Memory B cell (primary cell): Measurements from ENCODE around the gene MDGA2.

Experiments
- ATAC-seq: fragments of 150-1000 bp; cut with Tn5 transposase; 2 replicates; pipeline ENCODE4 v1.10.0; 2021; ENCODE audit warnings: low read depth, mild to moderate bottlenecking, moderate library complexity
- DNase-seq, 2 donors: peaks; one replicate each; pipeline ENCODE4 v3.0.0; 2022; ENCODE audit warnings: low spot score in 2 of 2
- H3K27ac Mint-ChIP-seq: one replicate; pipeline ENCODE4 v1.8.0; 2022; ENCODE audit warnings: mild to moderate bottlenecking, moderate library complexity, mixed read lengths
- H3K27me3 Mint-ChIP-seq: one replicate; pipeline ENCODE4 v1.8.0; 2022; ENCODE audit warnings: mixed read lengths
- H3K36me3 Mint-ChIP-seq: one replicate; pipeline ENCODE4 v1.8.0; 2022; ENCODE audit warnings: mild to moderate bottlenecking, mixed read lengths
- H3K4me1 Mint-ChIP-seq: one replicate; pipeline ENCODE4 v1.8.0; 2022; ENCODE audit warnings: mixed read lengths
- H3K4me3 Mint-ChIP-seq: one replicate; pipeline ENCODE4 v1.8.0; 2022; ENCODE audit warnings: mild to moderate bottlenecking, moderate library complexity, mixed read lengths
- H3K9me3 Mint-ChIP-seq: one replicate; pipeline ENCODE4 v1.8.0; 2022; ENCODE audit warnings: mixed read lengths

The MDGA2 gene

DNA sequence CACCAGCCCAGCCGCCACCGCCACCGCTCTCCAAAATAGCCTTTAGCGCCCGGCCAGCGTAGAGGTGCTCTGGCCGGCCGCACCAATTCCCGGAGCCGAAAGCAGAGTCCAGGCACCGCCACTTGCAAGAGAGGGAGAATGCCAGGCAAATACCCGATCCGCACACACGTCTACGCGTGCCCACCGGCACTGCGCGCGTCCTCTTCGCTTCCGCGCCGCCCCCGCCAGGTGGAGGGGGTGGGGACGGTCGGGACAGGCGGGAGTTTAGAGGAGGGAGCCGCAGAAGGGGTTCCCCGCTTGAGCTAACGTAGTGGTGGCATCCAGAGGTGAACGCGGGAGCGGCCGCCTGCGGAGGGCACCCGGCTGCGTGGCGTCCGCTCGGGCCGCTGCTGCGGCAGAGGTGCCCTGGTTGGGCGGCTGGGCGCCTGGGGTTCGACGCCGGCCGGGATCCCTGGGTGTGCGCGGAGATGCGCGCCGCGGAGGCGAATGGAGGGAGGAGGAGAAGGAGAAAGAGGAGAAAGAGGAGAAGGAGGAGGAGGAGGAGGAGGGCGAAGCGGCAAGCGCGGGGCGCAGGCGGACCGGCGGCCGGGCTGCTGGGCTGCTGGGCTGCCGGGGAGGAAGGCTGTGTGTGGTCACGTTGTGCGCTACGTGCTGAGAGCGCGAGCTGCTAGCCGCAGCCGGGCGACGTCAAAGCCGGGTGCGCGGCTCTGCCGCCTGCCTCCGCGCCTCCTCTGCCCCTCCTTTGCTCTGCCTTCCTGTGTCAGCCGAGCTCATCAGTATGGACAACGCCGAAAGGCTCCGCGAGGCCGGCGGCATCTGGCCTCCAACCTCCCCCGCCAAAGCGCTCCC lies at the start of gene MDGA2:
TSS of gene MDGA2 (minus strand) at position 140 of the 849 bp plus-strand sequence.
- Mint-ChIP-seq H3K4me3 (no peak within 1 kb of the TSS), H3K4me1 (no peaks in the 10 kb centered on the region), H3K27me3 (peaks cover 9% of the 10 kb centered on the region), H3K36me3 (no peaks in the 10 kb centered on the region), H3K9me3 (no peaks in the 10 kb centered on the region), H3K27ac (no peak within 1 kb of the TSS)
- ATAC-seq, result no peak
- DNase-seq, result no peak

DNA sequence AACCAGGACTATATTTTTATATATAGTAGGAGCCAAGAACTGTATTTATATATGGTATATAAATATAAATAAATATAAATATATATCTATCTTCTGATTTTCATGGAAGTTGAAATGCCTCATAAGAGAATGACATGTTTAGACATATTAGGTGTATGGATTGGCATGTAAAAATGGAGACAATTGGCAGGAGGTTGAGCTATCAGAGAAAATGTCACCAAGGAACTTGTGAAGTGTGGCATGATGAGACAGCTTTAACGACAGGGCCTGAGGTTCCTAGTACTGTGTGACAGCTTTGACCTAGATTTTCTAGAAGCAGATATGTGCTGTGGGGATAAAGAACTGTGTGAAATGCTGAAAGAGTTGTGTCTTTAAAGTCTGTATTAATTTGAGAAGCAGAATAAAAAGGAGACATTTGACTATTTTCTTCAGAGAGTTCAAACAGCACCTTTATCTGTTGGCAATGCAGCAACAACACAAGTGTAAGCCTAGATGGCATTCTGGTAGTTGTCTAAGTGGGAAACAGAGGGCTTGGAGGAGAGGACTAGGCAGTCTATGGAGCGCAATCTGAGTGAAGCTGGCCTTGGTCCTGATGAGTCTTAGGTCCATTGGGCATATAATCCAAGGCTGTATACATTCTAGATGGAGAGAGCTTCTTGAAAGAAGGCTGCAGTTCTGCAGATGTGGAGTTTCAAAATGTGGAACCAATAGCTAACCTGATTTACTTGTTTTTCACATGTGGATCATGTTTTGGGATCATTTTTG lies 47.7 kb upstream of the MDGA2 start:
- Mint-ChIP-seq H3K27ac (no peak overlapping the region), H3K9me3 (no peaks in the 10 kb centered on the region), H3K4me3 (no peak overlapping the region), H3K4me1 (no peaks in the 10 kb centered on the region), H3K36me3 (no peaks in the 10 kb centered on the region), H3K27me3 (no peaks in the 10 kb centered on the region)
- ATAC-seq (no peak), DNase-seq (no peak)

DNA sequence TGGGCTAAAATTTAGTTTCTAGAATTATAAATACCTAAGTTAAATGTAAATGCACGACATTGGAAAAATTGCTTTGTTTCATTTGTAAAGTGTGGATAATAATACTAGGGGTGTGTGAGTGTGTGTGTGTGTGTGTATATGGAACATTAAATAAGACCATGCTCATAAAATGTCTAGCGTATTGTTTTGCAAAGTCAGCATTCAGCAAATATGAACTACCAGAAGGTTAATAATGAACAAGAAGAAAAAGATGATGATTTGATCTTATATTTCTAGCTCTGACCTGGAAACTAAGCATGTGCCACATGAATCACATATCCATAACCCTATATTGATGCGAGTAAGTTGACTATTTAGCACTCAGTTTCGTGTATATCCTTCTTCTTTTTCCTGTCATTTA lies 44.9 kb upstream of the MDGA2 start:
- Mint-ChIP-seq H3K9me3 (no peaks in the 10 kb centered on the region), H3K27me3 (no peaks in the 10 kb centered on the region), H3K4me3 (no peak overlapping the region), H3K4me1 (no peaks in the 10 kb centered on the region), H3K36me3 (no peaks in the 10 kb centered on the region), H3K27ac (no peak overlapping the region)
- DNase-seq (no peak), ATAC-seq (no peak)

DNA sequence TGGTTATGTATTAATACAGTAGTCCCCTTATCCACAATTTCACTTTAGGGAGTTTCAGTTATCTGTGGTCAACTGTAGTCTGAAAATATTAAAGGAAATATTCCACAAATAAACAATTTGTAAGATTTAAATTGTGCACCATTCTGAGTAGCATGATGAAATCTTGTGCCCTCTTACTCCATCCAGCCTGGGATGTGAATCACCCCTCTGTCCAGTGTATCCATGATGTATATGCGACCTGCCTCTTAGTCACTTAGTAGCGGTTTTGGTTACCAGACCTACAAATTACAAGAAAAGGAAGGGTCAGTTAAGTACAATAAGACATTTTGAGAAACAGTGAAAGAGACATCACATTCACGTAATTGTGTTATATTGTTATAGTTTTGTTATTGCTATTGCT lies 39.9 kb upstream of the MDGA2 start:
- DNase-seq (no peak), ATAC-seq (no peak)
- Mint-ChIP-seq H3K27ac (no peak overlapping the region), H3K9me3 (no peaks in the 10 kb centered on the region), H3K27me3 (no peaks in the 10 kb centered on the region), H3K36me3 (no peaks in the 10 kb centered on the region), H3K4me1 (no peaks in the 10 kb centered on the region), H3K4me3 (no peak overlapping the region)

DNA sequence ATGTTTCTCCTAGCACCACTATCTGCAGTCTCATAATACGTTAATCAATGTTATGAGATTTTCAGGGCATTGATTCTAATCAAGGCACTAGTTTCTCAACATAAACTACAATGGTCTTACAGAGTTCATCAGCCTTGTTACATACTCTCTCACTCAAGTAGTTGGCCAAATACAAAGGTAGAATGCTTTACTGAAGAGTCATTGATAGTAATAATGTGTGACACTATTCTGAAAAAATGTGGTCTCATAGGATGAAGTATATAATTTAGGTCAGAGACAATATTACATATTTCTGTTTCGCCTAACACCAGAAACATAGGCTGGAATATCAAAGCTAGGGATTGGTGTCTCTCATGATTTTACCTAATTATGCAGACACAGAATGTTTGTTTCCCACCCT lies 35.2 kb upstream of the MDGA2 start:
- no peaks in the 10 kb centered on the region for H3K27me3 Mint-ChIP-seq
- peaks cover 5% of the 10 kb centered on the region for H3K9me3 Mint-ChIP-seq
- H3K4me1 Mint-ChIP-seq, result no peaks in the 10 kb centered on the region
- H3K27ac Mint-ChIP-seq, result no peak overlapping the region
- ATAC-seq, result no peak
- no peaks in the 10 kb centered on the region for H3K36me3 Mint-ChIP-seq
- DNase-seq, result no peak
- H3K4me3 Mint-ChIP-seq, result no peak overlapping the region

DNA sequence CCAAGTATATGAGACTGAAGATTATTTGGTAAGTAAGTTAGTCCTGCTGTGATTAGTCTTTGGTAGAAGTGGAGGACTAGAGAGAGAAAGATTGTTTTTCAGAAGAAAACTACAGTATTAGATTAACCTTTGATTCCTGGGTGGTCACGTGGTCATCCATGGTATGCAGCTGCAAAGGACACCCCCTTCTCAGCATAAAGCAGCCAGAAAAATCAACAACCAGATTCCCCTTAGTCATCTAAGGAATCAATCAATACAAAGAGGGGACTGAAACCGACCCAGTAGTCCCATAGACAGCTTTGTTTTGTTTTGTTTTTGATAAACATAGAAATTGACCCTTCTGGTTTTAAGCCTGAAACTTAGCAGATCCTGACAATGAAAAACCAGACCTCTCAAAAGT lies 30.3 kb upstream of the MDGA2 start:
- H3K4me3 Mint-ChIP-seq, result no peak overlapping the region
- DNase-seq (no peak), ATAC-seq (no peak)
- H3K36me3 Mint-ChIP-seq, result no peaks in the 10 kb centered on the region
- peaks cover 5% of the 10 kb centered on the region for H3K9me3 Mint-ChIP-seq
- no peak overlapping the region for H3K27ac Mint-ChIP-seq
- no peaks in the 10 kb centered on the region for H3K4me1 Mint-ChIP-seq
- no peaks in the 10 kb centered on the region for H3K27me3 Mint-ChIP-seq

DNA sequence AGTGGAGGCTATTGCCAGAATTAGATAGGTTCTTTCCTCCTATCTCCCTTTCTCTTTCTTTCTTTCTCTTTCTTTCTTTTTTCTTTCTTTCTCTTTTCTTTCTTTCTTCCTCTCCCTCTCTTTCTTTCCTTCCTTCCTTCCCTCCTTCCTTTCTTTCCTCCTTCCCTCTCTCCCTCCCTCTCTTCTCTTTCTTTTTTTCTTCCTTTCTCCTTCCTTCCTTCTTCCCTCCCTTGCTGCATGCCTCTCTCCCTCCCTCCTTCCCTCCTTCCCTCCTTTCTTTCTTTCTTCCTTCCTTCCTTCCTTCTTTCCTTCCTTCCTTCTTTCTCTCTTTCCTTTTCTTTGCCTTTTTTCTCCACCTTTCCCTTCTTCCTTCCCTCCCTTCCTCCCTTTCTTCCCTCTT lies 16.4 kb upstream of the MDGA2 start:
- Mint-ChIP-seq H3K4me1 (no peaks in the 10 kb centered on the region), H3K4me3 (no peak overlapping the region), H3K27me3 (no peaks in the 10 kb centered on the region), H3K27ac (no peak overlapping the region), H3K36me3 (no peaks in the 10 kb centered on the region), H3K9me3 (peaks cover 8% of the 10 kb centered on the region)
- no peak for DNase-seq
- no peak for ATAC-seq

DNA sequence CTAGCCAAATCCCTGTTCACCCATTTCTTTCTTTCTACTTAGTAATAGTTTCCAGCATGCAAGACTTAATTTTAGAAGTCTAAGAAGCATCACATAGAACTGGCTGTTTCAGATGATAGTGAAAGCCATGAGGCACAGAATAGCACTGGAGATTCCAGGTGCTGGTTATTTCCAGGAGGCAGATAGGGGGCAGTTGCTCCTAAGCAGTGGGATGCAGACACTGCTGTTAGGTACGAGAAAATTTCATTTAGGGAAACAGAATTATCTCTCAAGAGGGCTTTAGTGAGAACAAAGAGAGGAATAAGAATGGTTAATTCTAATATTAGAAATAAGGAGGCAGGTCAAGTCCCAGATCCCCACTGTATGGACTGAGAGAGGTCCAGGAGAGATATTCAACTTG lies 3.6 kb upstream of the MDGA2 start:
- Mint-ChIP-seq H3K27me3 (peaks cover 3% of the 10 kb centered on the region), H3K36me3 (no peaks in the 10 kb centered on the region), H3K27ac (no peak overlapping the region), H3K4me1 (no peaks in the 10 kb centered on the region), H3K4me3 (no peak overlapping the region), H3K9me3 (peaks cover 3% of the 10 kb centered on the region)
- DNase-seq (no peak), ATAC-seq (no peak)

DNA sequence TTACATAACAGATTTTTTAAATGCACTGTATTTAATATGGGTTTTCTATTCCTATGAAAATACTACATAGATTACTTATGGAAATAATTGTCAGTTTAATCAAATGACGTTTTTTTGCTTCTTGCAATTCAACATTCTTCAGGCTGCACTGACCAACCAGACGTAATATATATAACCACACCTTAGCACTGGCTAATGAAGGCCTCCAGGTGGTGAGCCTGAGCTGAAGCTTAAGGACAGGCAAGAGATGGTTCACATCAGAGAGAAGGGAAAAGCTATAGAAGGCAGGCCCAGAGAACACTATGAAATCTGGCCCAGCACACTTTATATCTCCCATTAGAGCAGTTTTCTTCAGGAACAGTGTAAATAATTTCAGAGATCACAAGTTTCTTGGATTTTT lies 2.8 kb upstream of the MDGA2 start:
- no peak overlapping the region for H3K4me3 Mint-ChIP-seq
- no peak for DNase-seq
- no peak overlapping the region for H3K27ac Mint-ChIP-seq
- no peak for ATAC-seq
- no peaks in the 10 kb centered on the region for H3K4me1 Mint-ChIP-seq
- no peaks in the 10 kb centered on the region for H3K36me3 Mint-ChIP-seq
- H3K9me3 Mint-ChIP-seq, result peaks cover 3% of the 10 kb centered on the region
- peaks cover 6% of the 10 kb centered on the region for H3K27me3 Mint-ChIP-seq

DNA sequence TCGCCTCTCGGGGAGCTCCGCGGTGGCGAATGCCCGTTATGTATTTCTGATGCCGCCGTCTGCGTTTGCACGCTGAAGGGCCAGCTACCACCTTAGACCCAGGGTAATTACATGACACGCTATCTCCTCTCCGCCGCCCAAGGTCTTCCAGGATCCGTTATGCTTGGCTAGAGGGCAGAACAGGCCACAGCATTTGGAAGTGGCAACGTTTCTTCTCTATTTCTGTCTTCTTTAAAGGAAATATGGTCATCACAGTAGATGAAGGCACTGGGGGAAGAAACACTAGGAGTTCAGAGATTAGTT lies 861 bp upstream of the MDGA2 start:
- H3K27ac Mint-ChIP-seq, result no peak overlapping the region
- no peaks in the 10 kb centered on the region for H3K4me1 Mint-ChIP-seq
- H3K4me3 Mint-ChIP-seq, result no peak overlapping the region
- no peaks in the 10 kb centered on the region for H3K36me3 Mint-ChIP-seq
- H3K9me3 Mint-ChIP-seq, result no peaks in the 10 kb centered on the region
- DNase-seq, result no peak
- no peak for ATAC-seq
- H3K27me3 Mint-ChIP-seq, result peaks cover 9% of the 10 kb centered on the region

DNA sequence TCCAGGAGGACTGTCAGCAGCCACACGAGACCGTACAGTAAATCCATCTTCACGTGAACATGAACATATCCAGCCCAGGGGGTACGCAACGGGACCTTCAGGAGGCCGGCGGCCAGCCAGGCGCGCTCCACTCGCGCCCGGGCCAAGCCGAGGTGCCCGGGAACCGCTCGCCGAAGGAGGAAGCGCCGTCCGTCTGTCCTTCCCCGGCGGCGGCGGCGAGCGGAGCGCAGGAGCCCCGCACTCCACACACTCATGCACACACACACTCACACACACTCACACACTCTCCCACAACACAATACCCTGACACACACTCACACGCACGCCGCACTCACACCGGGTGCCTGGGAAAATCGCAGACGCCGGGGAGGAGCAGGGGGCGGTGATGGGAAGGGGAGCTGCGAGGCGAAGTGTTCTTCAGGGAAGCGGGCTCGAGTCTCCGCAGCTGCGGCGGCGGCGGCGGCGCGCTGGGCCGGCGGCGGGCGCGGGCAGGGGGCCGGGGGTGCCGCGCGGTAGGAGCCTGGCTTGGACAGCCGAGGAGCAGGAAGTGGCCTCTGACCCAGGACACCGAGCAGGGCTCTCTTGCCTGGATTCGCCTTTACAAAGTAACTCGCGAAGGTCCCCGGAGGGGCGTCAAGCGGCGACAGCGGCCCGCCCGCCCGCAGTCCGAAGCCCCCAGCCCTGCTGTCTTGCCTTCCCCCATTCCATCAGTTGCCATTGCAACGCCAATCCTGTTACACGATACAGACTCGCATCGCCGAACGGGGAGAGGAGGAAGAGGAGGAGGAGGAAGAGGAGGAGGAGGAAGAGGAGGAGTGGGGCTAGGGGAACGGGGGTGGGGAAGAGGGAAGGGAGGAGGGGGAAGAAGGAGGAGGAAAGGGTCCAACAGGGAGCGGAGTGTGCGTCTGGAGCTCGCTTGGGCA lies 601 bp downstream of the MDGA2 start:
- DNase-seq (no peak), ATAC-seq (no peak)
- Mint-ChIP-seq H3K9me3 (no peaks in the 10 kb centered on the region), H3K27me3 (peaks cover 9% of the 10 kb centered on the region), H3K4me3 (no peak overlapping the region), H3K27ac (no peak overlapping the region), H3K36me3 (no peaks in the 10 kb centered on the region), H3K4me1 (no peaks in the 10 kb centered on the region)

DNA sequence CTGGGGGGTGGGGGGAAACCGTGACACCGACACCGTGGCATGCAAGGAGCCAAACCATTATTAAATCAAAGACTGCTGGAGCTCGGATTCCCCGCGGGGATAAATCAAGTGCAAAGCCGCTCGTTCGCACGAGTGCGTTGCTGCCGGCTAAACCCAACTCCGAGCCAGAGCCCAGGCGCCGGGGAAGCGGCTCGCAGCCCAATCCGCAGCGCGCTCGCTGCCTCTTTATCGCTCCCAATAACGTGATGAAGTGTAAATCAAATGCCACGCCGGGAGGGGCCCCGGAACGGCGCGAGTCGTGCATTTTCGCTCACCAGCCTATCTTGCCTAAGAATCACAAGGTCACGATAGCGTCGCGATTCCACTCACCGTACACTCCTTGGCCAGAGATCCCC lies 1.3 kb downstream of the MDGA2 start:
- H3K9me3 Mint-ChIP-seq, result no peaks in the 10 kb centered on the region
- H3K36me3 Mint-ChIP-seq, result no peaks in the 10 kb centered on the region
- H3K4me3 Mint-ChIP-seq, result no peak overlapping the region
- H3K4me1 Mint-ChIP-seq, result no peaks in the 10 kb centered on the region
- DNase-seq (no peak), ATAC-seq (no peak)
- H3K27ac Mint-ChIP-seq, result no peak overlapping the region
- peaks cover 9% of the 10 kb centered on the region for H3K27me3 Mint-ChIP-seq

DNA sequence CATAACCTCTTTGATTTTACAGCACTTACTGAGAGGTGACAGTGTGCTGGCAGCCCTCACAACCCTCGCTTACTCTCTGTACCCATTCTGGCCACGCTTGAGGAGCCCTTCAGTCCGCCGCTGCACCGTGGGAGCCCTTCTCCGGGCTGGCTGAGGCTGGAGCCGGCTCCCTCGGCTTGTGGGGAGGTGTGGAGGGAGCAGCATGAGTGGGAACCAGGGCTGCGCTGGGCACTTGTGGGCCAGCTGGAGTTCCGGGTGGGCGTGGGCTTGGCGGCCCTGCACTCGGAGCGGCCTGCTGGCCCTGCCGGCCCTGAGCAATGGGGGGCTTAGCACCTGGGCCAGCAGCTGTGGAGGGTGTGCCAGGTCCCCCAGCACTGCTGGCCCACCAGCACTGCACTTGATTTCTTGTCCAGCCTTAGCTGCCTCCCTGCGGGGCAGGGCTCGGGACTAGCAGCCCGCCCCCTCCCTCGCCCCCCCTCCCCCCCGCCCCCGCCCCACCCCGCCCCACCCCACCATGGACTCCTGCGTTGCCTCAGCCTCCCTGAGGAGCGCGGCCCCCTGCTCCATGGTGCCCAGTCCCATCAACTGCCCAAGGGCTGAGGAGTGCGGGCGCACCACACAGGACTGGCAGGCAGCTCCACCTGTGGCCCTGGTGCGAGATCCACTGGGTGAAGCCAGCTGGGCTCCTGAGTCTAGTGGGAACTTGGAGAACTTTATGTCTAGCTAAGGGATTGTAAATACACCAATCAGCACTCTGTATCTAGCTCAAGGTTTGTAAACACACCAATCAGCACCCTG lies 9.9 kb downstream of the MDGA2 start:
- no peaks in the 10 kb centered on the region for H3K4me1 Mint-ChIP-seq
- H3K9me3 Mint-ChIP-seq, result no peaks in the 10 kb centered on the region
- no peak overlapping the region for H3K27ac Mint-ChIP-seq
- H3K36me3 Mint-ChIP-seq, result no peaks in the 10 kb centered on the region
- no peak for ATAC-seq
- H3K27me3 Mint-ChIP-seq, result no peaks in the 10 kb centered on the region
- no peak overlapping the region for H3K4me3 Mint-ChIP-seq
- no peak for DNase-seq
